ENCODE measurements around the gene THADA. TPM values are rescaled to one million over a fixed set of nuclear protein-coding genes. Genes with fewer than 3 reads are reported as not detected.
"Not testable (repeated sequence)": the region's sequence is repeated elsewhere in the genome, so short reads cannot be mapped to it uniquely, and the experiment has no call there.

THADA gene
- total and polyA plus RNA-seq, 5 donors from 2014 or later: 19.1 to 52.9 (median 20.2) TPM

DNA sequence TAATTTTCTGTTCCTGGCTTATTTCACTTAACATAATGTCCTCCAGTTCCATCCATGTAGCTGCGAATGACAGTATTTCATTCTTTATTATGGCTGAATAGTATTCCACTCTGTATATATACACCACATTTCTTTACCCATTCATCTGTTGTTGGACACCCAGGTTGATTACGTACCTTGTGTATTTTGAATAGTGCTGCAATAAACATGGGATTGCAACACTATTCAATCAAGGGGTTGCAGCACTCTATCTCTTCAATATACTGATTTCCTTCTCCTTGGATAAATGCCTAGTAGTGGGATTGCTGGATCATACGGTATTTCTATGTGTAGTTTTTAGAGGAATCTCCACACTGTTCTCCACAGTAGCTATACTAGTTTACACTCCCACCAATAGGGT is 61.3 kb downstream of the THADA start:
- DNase-seq: no peak
- H3K4me1 Mint-ChIP-seq: peaks cover 17 to 36% (median 23%) of the 10 kb centered on the region in 4 donors
- no peaks in the 10 kb centered on the region for H3K9me3 ChIP-seq (ENCODE audit: control insufficient read depth in 2 of 2, low read length in 2 of 2)
- H3K4me3 Mint-ChIP-seq: no peak overlapping the region
- no peaks in the 10 kb centered on the region for H3K27me3 ChIP-seq (ENCODE audit: control insufficient read depth, insufficient read depth, low read length)
- H3K4me1 ChIP-seq (ENCODE audit: control insufficient read depth, insufficient read depth, low read length, poor library complexity, severe bottlenecking): no peaks in the 10 kb centered on the region
- no peak for ATAC-seq (ENCODE audit: low read depth in 2 of 2)
- no peak overlapping the region for H3K27ac ChIP-seq (ENCODE audit: insufficient read depth, low read length, poor library complexity, severe bottlenecking)
- H3K27ac Mint-ChIP-seq: peak overlapping the region in 1 of 3 donors; percentile 57
- no peak overlapping the region for H3K4me3 ChIP-seq (ENCODE audit: low read depth, low read length)
- peaks cover 54% of the 10 kb centered on the region for H3K36me3 Mint-ChIP-seq
- H3K9me3 Mint-ChIP-seq: peaks cover 0 to 1% (median 0%) of the 10 kb centered on the region in 7 donors
- H3K27me3 Mint-ChIP-seq: no peaks in the 10 kb centered on the region
- H3K36me3 ChIP-seq (ENCODE audit: control insufficient read depth, insufficient read depth, low read length): peaks cover 4% of the 10 kb centered on the region

DNA sequence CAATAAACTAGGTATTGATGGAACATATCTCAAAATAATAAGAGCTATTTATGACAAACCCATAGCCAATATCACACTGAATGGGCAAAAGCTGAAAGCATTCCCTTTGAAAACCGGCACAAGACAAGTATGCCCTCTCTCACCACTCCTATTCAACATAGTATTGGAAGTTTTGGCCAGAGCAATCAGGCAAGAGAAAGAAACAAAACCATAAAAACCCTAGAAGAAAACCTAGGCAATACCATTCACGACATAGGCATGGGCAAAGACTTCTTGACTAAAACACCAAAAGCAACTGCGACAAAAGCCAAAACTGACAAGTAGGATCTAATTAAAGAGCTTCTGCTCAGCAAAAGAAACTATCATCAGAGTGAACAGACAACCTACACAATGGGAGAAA is 63.3 kb downstream of the THADA start:
- not testable (repeated sequence) for H3K4me1 ChIP-seq (ENCODE audit: control insufficient read depth, insufficient read depth, low read length, poor library complexity, severe bottlenecking); H3K27ac Mint-ChIP-seq; H3K4me3 Mint-ChIP-seq; H3K9me3 Mint-ChIP-seq; H3K27ac ChIP-seq (ENCODE audit: insufficient read depth, low read length, poor library complexity, severe bottlenecking); H3K4me3 ChIP-seq (ENCODE audit: low read depth, low read length); H3K27me3 Mint-ChIP-seq; H3K36me3 ChIP-seq (ENCODE audit: control insufficient read depth, insufficient read depth, low read length); H3K9me3 ChIP-seq (ENCODE audit: control insufficient read depth in 2 of 2, low read length in 2 of 2); H3K27me3 ChIP-seq (ENCODE audit: control insufficient read depth, insufficient read depth, low read length); ATAC-seq (ENCODE audit: low read depth in 2 of 2); DNase-seq
- H3K36me3 Mint-ChIP-seq: peaks cover 44% of the 10 kb centered on the region
- peaks cover 12 to 25% (median 16%) of the 10 kb centered on the region in 4 donors for H3K4me1 Mint-ChIP-seq

DNA sequence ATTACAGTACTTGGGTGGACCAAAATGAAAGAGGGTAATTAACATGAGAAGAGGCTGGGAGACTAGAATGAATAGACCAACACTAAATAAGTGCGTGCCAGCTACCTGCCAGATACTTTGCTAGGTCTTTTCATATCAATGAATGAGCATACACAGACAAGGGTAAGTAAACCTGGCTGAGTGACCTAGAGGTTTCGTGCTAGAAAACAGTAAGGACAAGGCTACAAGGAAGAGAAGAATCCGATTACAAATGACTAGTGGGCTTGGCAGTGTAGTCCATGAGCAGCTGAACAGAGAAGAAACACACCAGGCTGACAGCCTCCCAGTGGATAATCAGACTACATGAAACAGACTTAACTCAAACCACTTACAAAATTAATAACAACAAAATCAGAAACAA is 64.6 kb downstream of the THADA start:
- H3K4me1 Mint-ChIP-seq: peaks cover 9 to 24% (median 13%) of the 10 kb centered on the region in 4 donors
- Histone ChIP-seq H3K27me3 (ENCODE audit: control insufficient read depth, insufficient read depth, low read length) (no peaks in the 10 kb centered on the region), H3K4me1 (ENCODE audit: control insufficient read depth, insufficient read depth, low read length, poor library complexity, severe bottlenecking) (no peaks in the 10 kb centered on the region), H3K9me3 (ENCODE audit: control insufficient read depth in 2 of 2, low read length in 2 of 2) (no peaks in the 10 kb centered on the region), H3K4me3 (ENCODE audit: low read depth, low read length) (no peak overlapping the region), H3K36me3 (ENCODE audit: control insufficient read depth, insufficient read depth, low read length) (peaks cover 6% of the 10 kb centered on the region), H3K27ac (ENCODE audit: insufficient read depth, low read length, poor library complexity, severe bottlenecking) (no peak overlapping the region)
- H3K9me3 Mint-ChIP-seq: peaks cover 0 to 2% (median 0%) of the 10 kb centered on the region in 7 donors
- no peaks in the 10 kb centered on the region for H3K27me3 Mint-ChIP-seq
- H3K27ac Mint-ChIP-seq: no peak overlapping the region
- H3K4me3 Mint-ChIP-seq: no peak overlapping the region
- H3K36me3 Mint-ChIP-seq: peaks cover 42% of the 10 kb centered on the region
- no peak for ATAC-seq (ENCODE audit: low read depth in 2 of 2)
- DNase-seq: no peak

DNA sequence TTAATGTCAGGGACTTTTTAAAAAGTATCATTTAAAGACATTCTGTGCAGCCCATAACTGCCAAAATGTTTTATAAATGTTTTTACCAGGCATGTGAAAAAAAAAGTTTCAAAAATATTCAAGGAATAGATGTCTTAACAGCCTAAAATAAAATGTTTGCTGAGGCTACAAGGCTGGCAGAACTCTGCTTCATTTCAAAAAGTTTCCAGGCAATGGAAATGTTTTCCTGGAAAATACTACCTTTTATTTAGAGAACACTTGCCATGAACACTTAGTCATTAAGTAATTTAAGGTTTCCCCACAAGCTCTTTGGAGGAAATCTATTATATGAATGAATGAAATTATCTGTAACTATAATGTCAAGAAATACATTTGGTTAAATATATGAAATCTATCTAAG is 68.8 kb downstream of the THADA start:
- H3K27me3 Mint-ChIP-seq: no peaks in the 10 kb centered on the region
- H3K4me1 Mint-ChIP-seq: peaks cover 14 to 29% (median 23%) of the 10 kb centered on the region in 4 donors
- DNase-seq (no peak), ATAC-seq (ENCODE audit: low read depth in 2 of 2) (no peak)
- Histone ChIP-seq H3K9me3 (ENCODE audit: control insufficient read depth in 2 of 2, low read length in 2 of 2) (no peaks in the 10 kb centered on the region), H3K27ac (ENCODE audit: insufficient read depth, low read length, poor library complexity, severe bottlenecking) (no peak overlapping the region), H3K36me3 (ENCODE audit: control insufficient read depth, insufficient read depth, low read length) (peaks cover 18% of the 10 kb centered on the region), H3K4me3 (ENCODE audit: low read depth, low read length) (no peak overlapping the region), H3K4me1 (ENCODE audit: control insufficient read depth, insufficient read depth, low read length, poor library complexity, severe bottlenecking) (no peaks in the 10 kb centered on the region), H3K27me3 (ENCODE audit: control insufficient read depth, insufficient read depth, low read length) (no peaks in the 10 kb centered on the region)
- H3K27ac Mint-ChIP-seq: no peak overlapping the region
- H3K4me3 Mint-ChIP-seq: no peak overlapping the region
- peaks cover 38% of the 10 kb centered on the region for H3K36me3 Mint-ChIP-seq
- H3K9me3 Mint-ChIP-seq: peaks cover 0 to 7% (median 3%) of the 10 kb centered on the region in 7 donors

DNA sequence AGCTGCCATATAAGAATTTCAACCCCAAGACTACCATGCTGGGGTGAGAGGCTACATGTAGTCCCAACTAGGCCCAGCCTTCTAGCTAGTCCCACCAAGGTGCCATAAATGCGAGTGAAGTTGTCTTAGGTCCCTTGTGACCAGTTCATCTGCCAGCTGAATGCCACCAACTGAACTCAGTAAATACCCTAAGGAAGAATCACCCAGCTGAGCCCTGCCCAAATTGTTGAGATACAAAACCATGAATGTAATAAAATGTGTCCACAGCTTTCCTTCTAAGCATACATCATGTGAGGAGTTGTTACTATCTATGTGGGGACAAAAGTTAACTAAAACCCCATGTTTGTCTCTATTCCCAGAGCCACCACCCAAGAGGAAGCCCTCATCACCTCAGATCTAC is 70.3 kb downstream of the THADA start:
- Histone ChIP-seq H3K4me1 (ENCODE audit: control insufficient read depth, insufficient read depth, low read length, poor library complexity, severe bottlenecking) (no peaks in the 10 kb centered on the region), H3K27ac (ENCODE audit: insufficient read depth, low read length, poor library complexity, severe bottlenecking) (no peak overlapping the region), H3K4me3 (ENCODE audit: low read depth, low read length) (no peak overlapping the region), H3K27me3 (ENCODE audit: control insufficient read depth, insufficient read depth, low read length) (no peaks in the 10 kb centered on the region), H3K36me3 (ENCODE audit: control insufficient read depth, insufficient read depth, low read length) (peaks cover 18% of the 10 kb centered on the region), H3K9me3 (ENCODE audit: control insufficient read depth in 2 of 2, low read length in 2 of 2) (no peaks in the 10 kb centered on the region)
- Mint-ChIP-seq H3K27me3 (no peaks in the 10 kb centered on the region), H3K36me3 (peaks cover 34% of the 10 kb centered on the region), H3K4me3 (no peak overlapping the region), H3K27ac (no peak overlapping the region), H3K9me3 (peaks cover 0 to 7% (median 3%) of the 10 kb centered on the region in 7 donors), H3K4me1 (peaks cover 14 to 32% (median 22%) of the 10 kb centered on the region in 4 donors)
- no peak for ATAC-seq (ENCODE audit: low read depth in 2 of 2)
- DNase-seq: no peak

DNA sequence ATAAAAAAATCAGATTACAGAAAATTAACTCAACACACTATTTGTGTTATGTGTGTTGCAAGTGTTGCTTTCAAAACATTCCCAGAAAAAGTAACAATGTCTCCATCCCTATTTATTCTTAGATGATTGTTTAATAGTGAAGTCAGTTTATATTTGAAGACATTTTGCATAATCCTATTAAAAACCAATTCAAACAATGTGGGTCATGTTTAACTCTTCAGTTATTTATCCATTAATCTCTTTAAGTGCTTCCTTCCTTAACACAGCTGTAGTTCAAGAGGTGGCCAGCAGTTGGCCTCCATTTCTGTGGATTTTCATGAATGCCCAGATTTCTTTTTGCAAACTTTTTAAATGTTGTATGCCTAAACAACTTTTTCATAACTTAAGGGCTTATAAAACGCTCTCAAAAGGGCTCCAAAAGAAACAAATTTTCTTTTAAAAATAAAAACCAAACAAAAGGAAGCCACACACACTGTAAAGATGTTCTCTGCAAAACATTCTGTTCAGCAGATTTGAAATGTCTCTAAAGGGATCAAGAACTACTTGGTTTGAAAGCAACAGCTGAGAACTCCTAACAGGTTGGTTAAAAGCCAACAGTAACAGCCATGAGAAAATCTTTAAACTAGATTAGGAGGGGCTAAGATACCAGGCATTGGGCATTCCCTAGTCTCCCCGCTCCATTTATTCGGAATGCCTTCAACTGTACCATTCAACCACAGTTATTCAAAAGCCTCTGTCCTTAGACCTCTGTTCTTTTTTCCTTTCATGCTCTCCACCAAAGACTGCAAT is 71.5 kb downstream of the THADA start:
- Mint-ChIP-seq H3K36me3 (peaks cover 31% of the 10 kb centered on the region), H3K27me3 (no peaks in the 10 kb centered on the region), H3K4me3 (no peak overlapping the region), H3K27ac (peak overlapping the region in 1 of 3 donors; percentile 13), H3K4me1 (peaks cover 20 to 36% (median 24%) of the 10 kb centered on the region in 4 donors), H3K9me3 (peaks cover 0 to 7% (median 3%) of the 10 kb centered on the region in 7 donors)
- Histone ChIP-seq H3K9me3 (ENCODE audit: control insufficient read depth in 2 of 2, low read length in 2 of 2) (no peaks in the 10 kb centered on the region), H3K4me3 (ENCODE audit: low read depth, low read length) (no peak overlapping the region), H3K36me3 (ENCODE audit: control insufficient read depth, insufficient read depth, low read length) (peaks cover 18% of the 10 kb centered on the region), H3K27me3 (ENCODE audit: control insufficient read depth, insufficient read depth, low read length) (no peaks in the 10 kb centered on the region), H3K4me1 (ENCODE audit: control insufficient read depth, insufficient read depth, low read length, poor library complexity, severe bottlenecking) (no peaks in the 10 kb centered on the region), H3K27ac (ENCODE audit: insufficient read depth, low read length, poor library complexity, severe bottlenecking) (no peak overlapping the region)
- DNase-seq (no peak), ATAC-seq (ENCODE audit: low read depth in 2 of 2) (no peak)

DNA sequence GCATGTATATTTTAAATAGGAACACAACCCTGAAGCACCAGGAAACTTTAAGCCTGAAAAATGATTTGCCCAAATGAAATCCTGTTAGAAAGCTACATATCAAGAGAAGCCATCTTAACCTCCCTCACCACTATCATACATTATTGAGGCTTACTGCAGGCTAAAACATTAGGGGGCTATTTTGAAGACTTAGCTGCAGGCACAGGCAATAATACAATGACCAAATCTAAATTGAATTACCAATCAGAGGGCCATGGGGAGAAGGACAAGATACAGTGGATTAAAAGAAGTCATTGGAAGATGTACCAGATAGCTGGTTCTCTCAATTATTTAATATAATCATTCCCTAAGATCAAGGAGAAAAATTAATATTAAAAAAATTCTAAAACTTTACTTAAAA is 73.7 kb downstream of the THADA start:
- Mint-ChIP-seq H3K4me1 (peaks cover 32 to 49% (median 43%) of the 10 kb centered on the region in 4 donors), H3K36me3 (peaks cover 31% of the 10 kb centered on the region), H3K27me3 (no peaks in the 10 kb centered on the region), H3K9me3 (peaks cover 0 to 7% (median 3%) of the 10 kb centered on the region in 7 donors), H3K27ac (peak overlapping the region in 1 of 3 donors; percentile 64), H3K4me3 (no peak overlapping the region)
- Histone ChIP-seq H3K9me3 (ENCODE audit: control insufficient read depth in 2 of 2, low read length in 2 of 2) (no peaks in the 10 kb centered on the region), H3K36me3 (ENCODE audit: control insufficient read depth, insufficient read depth, low read length) (peaks cover 18% of the 10 kb centered on the region), H3K27me3 (ENCODE audit: control insufficient read depth, insufficient read depth, low read length) (no peaks in the 10 kb centered on the region), H3K4me1 (ENCODE audit: control insufficient read depth, insufficient read depth, low read length, poor library complexity, severe bottlenecking) (no peaks in the 10 kb centered on the region), H3K4me3 (ENCODE audit: low read depth, low read length) (no peak overlapping the region), H3K27ac (ENCODE audit: insufficient read depth, low read length, poor library complexity, severe bottlenecking) (no peak overlapping the region)
- no peak for DNase-seq
- ATAC-seq (ENCODE audit: low read depth in 2 of 2): no peak

DNA sequence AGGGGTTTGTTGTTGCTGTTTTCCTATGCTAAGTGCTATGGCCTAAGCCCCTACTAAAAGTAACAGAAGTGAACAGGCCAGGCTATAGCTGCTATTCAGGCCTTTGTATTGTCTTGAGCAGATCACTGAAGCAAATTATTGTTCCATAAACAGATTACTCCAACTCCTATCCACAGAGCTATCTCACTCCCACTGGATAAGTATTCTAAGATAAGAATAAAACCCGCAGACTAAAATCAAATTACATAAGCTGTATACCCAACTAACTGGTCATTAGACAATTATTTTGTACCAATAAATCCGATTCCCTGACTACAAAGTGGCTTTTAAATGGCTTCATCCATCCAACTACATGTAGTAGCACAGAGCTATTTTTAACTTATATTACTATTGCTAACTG is 74.3 kb downstream of the THADA start:
- Histone ChIP-seq H3K27me3 (ENCODE audit: control insufficient read depth, insufficient read depth, low read length) (no peaks in the 10 kb centered on the region), H3K9me3 (ENCODE audit: control insufficient read depth in 2 of 2, low read length in 2 of 2) (no peaks in the 10 kb centered on the region), H3K27ac (ENCODE audit: insufficient read depth, low read length, poor library complexity, severe bottlenecking) (no peak overlapping the region), H3K4me3 (ENCODE audit: low read depth, low read length) (no peak overlapping the region), H3K4me1 (ENCODE audit: control insufficient read depth, insufficient read depth, low read length, poor library complexity, severe bottlenecking) (no peaks in the 10 kb centered on the region), H3K36me3 (ENCODE audit: control insufficient read depth, insufficient read depth, low read length) (peaks cover 14% of the 10 kb centered on the region)
- DNase-seq (no peak), ATAC-seq (ENCODE audit: low read depth in 2 of 2) (no peak)
- Mint-ChIP-seq H3K4me1 (peaks cover 29 to 50% (median 46%) of the 10 kb centered on the region in 4 donors), H3K27me3 (no peaks in the 10 kb centered on the region), H3K4me3 (no peak overlapping the region), H3K9me3 (peaks cover 0 to 7% (median 3%) of the 10 kb centered on the region in 7 donors), H3K27ac (no peak overlapping the region), H3K36me3 (peaks cover 28% of the 10 kb centered on the region)
